HFF-Myc (cell line): ENCODE measurements around the gene NMNAT2.

Experiments
- DNase-seq: peaks from one replicate; pipeline ENCODE4 v3.0.0-alpha.2; 2011; ENCODE audit warnings: low read depth; ENCODE audit errors: extremely low read depth
- H3K4me3 ChIP-seq: replicated peaks from 2 replicates; pipeline ENCODE4 v1.5.1; 2011; ENCODE audit warnings: low read depth, mild to moderate bottlenecking, control low read depth, low read length
- TF ChIP-seq, protein P1 (sequence below): IDR thresholded peaks from 2 replicates; pipeline ENCODE4 v1.5.1; 2012; ENCODE audit warnings: mild to moderate bottlenecking, low read depth, low read length, control low read depth; ENCODE audit errors: missing control alignments

The NMNAT2 gene

DNA sequence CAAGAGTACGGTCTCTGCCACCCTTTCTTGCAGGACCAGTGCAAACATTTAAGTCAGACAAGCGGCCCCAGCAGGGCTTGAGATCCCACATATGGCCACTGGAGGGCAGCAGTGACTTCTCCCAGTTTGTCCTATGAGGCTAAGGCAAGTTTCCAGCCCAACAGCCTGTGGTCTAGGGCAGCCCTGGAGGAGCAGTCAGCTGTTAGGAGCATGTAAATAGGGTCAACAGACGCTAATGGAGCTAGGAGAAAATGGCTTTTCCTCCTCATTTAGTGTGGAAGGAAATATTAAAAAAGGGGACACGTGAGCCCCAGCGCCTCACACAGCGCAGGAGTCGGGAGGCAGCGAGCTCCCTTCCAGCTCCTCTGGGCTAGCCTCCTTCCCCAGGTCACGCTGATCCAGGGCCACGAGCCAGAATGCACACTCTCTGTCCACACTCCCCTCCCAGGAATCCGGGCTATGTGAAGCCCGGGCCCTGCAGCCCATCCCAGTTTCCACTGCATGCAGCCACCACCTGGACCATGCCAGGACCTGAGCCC, 136.6 kb downstream of the NMNAT2 start:
- TF ChIP-seq, protein P1, sequence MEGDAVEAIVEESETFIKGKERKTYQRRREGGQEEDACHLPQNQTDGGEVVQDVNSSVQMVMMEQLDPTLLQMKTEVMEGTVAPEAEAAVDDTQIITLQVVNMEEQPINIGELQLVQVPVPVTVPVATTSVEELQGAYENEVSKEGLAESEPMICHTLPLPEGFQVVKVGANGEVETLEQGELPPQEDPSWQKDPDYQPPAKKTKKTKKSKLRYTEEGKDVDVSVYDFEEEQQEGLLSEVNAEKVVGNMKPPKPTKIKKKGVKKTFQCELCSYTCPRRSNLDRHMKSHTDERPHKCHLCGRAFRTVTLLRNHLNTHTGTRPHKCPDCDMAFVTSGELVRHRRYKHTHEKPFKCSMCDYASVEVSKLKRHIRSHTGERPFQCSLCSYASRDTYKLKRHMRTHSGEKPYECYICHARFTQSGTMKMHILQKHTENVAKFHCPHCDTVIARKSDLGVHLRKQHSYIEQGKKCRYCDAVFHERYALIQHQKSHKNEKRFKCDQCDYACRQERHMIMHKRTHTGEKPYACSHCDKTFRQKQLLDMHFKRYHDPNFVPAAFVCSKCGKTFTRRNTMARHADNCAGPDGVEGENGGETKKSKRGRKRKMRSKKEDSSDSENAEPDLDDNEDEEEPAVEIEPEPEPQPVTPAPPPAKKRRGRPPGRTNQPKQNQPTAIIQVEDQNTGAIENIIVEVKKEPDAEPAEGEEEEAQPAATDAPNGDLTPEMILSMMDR = peak; percentile 89
- no peak overlapping the region for H3K4me3 ChIP-seq
- DNase-seq = peak; percentile 86

GRCh38 chr1:183281039-183281438, 137.1 kb downstream of the NMNAT2 start:
- H3K4me3 ChIP-seq = no peak overlapping the region
- TF ChIP-seq, protein P1 = no peak
- no peak for DNase-seq

DNA sequence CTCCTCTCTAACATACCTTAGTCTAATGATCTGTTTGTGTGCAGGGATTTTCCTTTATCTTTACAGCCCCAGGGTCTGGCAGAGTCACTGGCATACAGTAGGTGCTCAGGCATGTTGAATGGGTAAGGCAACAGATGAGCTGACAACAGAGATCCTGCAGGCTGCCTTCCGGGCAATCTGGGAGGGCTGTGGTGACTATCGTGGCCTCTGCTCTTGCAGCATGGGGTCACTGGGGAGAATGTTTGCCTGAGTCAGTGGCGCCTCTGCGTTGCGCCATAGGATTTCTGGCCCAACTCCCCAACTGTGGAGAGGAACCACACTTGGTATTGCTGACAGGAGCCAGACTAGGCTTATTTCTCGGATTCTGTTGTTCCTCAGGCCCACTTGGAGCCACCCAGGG, 138.3 kb downstream of the NMNAT2 start:
- TF ChIP-seq, protein P1 = no peak
- H3K4me3 ChIP-seq = no peak overlapping the region
- no peak for DNase-seq

GRCh38 chr1:183278739-183279591, 139.2 kb downstream of the NMNAT2 start:
- no peak overlapping the region for H3K4me3 ChIP-seq
- DNase-seq = no peak
- TF ChIP-seq, protein P1 = no peak

GRCh38 chr1:183277821-183278738, 140.1 kb downstream of the NMNAT2 start:
- no peak for DNase-seq
- TF ChIP-seq, protein P1 = no peak
- H3K4me3 ChIP-seq = no peak overlapping the region

GRCh38 chr1:183276386-183277080, 141.6 kb downstream of the NMNAT2 start:
- TF ChIP-seq, protein P1 = no peak
- H3K4me3 ChIP-seq = no peak overlapping the region
- no peak for DNase-seq
